Hematopoietic multipotent progenitor cell (in vitro differentiated cells): ENCODE data around the gene TEDC2. TPM values are rescaled to one million over a fixed set of nuclear protein-coding genes. Genes with fewer than 3 reads are reported as not detected.
"Not testable (repeated sequence)": the region's sequence is repeated elsewhere in the genome, so short reads cannot be mapped to it uniquely, and the experiment has no call there.

Source experiments
- DNase-seq, 3 donors: peaks; one replicate each; pipeline ENCODE4 v3.0.0-alpha.2; 2011 to 2015; ENCODE audit warnings: low read depth in 2 of 3, low spot score in 2 of 3
- total RNA-seq: library from RNA; depleted of rRNA; stranded (reverse); fragments of >200 nt; gene quantifications from one replicate; pipeline ENCODE4 v1.2.3, GENCODE V29; 2012

Gene TEDC2
- total RNA-seq, 1 donor = 6.2 TPM

GRCh38 chr16:2437032-2437790 lies 22.7 kb upstream of the TEDC2 start:
- no peak for DNase-seq

DNA sequence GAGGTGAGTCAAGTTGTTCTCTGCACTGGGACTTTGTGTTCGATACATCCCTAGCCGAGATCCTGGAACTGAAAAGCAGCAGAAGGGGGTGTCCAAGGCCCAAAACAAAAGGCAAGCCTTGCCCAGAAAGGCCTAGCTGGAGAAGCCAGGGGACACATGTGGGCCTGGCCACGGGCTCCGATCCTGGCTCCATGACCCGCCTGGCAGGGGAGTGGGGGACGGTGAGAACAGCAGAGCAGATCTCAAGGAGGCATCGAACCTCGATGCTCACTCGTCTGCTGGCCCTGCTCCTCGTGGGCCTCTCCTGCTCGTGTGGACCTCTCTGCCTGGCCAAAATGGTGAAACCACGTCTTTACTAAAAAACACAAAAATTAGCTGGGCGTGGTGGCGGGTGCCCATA lies 21.8 kb upstream of the TEDC2 start:
- DNase-seq = no peak

DNA sequence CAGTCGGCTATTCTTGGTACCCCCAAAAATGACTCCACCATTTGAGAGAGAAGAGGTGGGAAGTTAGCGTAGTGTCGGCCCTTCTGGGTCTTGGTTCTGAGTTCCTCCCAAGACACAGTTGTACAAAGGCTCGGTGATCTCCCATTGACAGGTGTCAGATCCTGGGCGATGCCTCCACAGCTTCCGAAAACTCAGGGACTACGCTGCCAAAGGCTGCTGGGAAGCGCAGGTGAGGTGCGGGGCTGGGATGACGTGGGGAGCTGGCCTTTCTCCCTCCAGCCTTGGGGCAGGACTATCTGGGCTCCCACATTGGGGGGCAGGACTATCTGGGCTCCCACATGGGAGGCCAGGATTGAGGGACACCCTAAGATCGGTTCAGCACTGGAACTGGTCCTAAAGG lies 20.3 kb upstream of the TEDC2 start:
- DNase-seq = no peak

GRCh38 chr16:2441143-2441804 lies 18.6 kb upstream of the TEDC2 start:
- DNase-seq = not testable (repeated sequence)

GRCh38 chr16:2443555-2443954 lies 16.4 kb upstream of the TEDC2 start:
- DNase-seq = no peak

DNA sequence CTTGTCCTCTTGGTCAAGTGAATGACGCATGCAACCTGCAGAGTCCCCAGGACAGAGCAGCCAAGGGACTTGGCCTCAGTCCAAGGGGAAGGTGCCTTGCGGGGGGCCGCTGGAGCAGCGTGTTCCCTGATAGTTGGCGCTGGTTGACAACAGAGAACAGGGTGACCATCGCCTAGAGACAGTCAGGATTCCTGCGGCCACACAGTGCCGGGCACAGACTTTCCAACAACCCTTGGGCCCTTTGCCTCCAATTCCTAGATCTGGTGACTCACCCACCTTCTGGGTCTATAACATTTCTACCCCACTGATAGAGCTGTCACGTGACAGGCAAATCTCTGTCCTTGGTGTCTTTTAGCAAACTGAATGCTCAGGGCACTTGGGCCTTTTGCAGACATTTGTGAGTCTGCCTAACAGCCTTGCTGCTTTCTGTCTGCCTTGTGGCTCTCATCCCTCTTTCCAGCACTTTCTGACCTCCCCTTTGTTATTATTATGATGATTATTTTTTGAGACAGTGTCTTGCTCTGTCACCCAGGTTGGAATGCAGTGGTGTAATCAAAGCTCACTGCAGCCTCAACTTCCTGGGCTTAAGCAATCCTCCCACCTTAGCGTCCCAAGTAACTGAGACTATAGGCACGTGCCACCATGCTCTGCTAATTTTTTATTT lies 11.9 kb upstream of the TEDC2 start:
- DNase-seq = no peak

DNA sequence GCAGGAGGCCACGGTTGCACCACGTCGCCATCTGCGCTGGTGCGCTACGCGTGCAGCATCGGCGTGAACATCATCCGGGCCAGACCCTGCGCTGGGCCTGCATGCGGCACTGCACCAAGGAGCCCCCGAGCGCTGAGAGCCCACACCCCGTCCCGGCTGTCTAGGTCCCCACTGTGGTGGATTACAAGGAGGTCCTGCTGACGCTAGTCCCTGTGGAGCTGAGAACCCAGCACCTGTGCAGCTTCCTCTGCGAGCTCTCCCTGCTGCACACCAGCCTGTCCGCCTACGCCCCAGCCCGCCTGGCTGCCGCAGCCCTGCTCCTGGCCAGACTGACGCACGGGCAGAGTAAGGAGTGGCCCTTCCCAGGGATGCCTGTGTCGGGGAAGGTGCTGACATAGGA lies 10.8 kb upstream of the TEDC2 start:
- DNase-seq = no peak

- no peak for DNase-seq
Observed at GRCh38 chr16:2450535-2450934, 9.4 kb upstream of the TEDC2 start.

- no peak for DNase-seq
Observed at GRCh38 chr16:2450975-2451381, 8.9 kb upstream of the TEDC2 start.

- DNase-seq = no peak
Observed at GRCh38 chr16:2451851-2452320, 8.0 kb upstream of the TEDC2 start.

DNA sequence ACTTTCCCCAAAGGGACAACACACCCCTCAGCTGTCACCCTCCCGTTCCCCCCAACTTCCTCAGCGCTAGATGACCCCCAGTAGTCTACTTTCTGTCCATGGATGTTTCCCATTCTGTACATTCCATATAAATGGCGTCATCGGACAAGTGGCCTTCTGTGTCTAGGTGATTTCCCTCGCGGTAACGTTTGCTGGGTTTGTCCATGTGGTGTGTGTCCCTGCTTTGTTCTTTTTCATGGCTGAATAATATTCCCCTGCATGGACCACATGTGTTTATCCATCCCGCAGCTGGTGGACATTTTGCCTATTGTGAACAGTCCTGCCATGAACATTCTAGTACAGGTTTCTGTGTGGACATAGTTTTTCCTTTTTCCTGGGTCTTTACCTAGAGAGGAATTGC lies 7.3 kb upstream of the TEDC2 start:
- no peak for DNase-seq

DNA sequence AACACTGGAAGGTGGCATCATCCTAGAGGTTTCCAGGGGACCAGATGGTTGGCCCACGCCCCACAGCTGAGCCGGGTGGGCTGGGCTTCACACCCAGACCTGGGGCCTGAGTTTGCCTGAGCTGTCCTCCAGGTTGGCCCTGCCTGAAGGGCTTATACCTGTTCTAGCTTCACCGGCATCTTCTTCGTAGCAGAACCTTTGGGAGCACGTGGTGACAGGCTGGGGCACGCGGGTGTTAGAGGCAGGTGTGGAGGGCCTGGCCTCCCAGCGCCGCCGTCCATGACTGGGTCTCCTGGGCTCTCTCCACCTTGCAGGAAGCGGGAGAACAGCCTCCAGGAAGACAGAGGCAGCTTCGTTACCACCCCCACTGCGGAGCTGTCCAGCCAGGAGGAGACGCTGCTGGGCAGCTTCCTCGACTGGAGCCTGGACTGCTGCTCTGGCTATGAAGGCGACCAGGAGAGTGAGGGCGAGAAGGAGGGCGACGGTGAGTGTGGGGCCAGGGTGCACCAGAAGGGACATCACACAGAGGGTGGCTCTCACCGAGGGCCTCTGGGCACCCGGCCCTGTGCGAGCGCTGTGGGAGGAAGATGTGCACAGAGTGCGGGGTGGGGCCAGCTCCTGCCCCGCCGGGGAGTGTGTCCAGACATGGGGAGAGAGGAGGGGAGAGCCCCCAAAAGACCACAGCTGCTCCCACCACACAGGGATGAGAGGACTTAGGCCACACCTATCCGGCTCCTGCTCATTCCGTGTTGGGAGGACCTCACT lies 4.6 kb upstream of the TEDC2 start:
- DNase-seq = no peak

GRCh38 chr16:2456551-2457153 lies 3.3 kb upstream of the TEDC2 start:
- no peak for DNase-seq

DNA sequence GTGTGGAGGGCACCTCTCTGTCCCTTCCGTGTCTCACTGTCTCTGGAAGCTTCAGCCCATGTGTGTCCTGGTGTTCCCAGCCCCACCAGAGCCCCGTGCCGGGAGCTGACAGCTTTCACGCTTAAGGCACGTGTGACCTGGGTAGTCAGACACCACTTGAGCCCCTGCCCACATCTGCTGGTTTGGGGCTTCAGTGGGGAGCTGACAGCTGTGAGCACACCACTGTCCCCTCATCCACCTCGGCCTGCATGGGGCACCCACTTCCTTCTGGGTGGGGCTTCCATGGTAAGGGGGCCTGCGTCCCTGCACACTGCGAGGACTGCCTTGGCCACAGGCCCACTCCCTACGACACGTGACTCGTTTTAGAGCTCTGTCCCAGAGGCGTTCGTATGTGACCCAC lies 2.6 kb upstream of the TEDC2 start:
- DNase-seq = no peak

DNA sequence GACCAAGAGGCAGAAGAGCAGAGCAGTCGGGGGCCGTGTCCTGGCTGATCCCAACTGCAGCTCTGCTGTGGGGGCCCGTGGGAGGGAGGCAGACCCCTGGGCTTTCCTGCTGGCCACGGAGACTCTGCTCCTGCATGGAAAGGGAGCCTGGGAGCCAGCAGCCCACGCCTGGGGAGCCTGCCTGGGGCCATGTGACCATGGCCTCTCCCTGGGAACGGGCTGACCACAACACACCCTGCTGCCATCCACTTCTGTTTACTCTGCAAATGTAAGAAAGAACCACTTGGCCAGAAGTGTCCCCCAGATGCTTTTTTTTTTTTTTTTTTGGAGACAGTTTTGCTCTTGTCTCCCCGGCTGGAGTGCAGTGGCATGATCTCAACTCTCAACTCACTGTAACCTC lies 2.0 kb upstream of the TEDC2 start:
- no peak for DNase-seq

DNA sequence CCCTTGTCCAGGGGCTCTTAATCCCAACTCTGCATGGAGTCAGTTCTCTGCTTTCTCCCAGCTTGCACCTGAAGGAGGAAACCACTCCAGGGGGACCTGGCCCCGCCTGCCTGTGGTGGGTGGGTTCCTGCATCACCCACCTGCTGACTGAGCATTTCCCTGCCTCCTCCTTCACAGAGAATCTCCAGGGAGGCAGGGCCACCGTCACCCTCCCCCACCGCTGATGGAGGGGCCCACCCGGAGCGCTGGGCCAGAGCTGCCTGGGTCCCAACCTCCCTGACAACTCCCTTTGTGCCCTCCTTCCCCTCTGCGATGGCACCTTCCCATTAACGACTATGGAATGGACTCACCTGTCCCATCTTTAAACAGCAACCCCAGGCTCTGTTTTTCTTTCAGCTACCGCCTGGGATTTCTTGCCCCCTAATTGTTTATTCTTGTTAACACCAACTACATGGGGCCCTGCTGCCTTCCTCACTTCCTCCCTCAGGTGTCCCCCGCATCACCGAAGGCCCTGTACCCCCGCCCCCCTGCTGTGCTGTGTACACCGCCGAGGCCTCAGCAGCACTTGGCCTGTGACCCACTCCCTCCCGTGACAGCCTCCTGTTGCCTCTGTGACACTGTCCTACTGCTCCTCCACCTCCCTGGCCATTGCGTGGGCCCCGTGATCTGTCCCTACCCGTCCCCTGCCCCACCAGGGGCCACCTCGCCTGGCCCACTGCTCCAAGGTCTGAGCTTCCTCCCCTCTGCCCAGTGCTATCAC lies 842 bp upstream of the TEDC2 start:
- DNase-seq = no peak

DNA sequence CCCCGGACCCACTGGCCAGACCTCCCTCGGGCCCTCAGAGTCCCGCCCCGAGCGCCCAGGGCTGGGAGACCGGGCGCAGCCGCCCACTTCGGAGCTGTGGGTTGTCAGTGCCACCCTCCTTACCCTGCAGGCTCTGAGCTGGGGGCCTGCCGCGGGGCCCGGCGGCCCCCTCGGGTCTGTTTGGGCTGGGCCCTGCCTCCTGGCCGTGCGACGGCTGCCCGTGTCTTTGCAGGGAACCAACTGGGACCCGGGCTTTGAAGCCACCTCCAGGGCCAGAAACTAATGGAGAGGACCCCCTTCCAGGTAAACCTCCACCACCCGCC lies 443 bp downstream of the TEDC2 start:
- DNase-seq = no peak

DNA sequence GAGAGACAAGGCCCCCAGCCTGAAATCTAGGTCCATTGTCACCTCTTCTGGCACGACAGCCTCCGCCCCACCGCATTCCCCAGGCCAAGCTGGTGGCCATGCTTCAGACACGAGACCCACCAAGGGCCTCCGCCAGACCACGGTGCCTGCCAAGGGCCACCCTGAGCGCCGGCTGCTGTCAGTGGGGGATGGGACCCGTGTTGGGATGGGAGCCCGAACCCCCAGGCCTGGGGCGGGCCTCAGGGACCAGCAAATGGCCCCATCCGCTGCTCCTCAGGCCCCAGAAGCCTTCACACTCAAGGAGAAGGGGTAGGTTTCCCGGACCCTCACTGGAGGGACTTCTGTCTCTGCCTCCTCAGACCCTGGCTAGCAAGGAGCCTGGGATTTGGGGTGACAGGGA lies 1.0 kb downstream of the TEDC2 start:
- DNase-seq = no peak

DNA sequence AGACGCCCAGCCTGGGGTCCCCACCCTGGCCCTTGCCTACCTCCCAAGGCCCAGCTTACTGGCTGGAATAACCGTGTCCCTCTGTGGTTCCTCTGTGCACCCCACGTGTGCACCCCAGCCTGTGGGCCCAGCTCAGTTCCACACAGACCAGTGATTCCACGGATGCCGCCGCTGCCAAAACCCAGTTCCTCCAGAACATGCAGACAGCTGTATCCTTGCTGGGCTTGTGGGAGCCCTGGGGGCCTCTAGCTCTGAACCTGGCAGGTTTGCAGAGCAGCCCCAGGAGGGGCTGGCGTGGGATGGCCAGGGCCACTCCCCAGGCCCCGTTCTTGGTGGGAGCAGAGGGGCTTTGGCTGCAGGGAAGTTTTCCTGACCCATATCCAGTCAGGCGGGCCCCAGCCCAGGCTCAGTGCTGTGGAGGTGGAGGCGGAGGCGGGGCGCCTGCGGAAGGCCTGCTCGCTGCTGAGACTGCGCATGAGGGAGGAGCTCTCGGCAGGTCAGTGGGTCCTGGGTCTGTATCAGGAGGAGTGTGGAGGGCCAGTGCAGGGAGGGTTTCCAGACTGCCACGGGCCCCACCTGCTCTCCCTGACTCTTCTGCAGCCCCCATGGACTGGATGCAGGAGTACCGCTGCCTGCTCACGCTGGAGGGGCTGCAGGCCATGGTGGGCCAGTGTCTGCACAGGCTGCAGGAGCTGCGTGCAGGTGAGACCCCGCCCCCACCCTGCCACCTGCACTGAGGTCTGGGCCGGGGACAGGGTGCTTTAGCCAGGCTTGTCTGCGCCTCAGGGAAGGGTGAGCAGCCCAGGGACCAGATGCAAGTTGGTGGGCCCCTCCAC lies 2.3 kb downstream of the TEDC2 start:
- no peak for DNase-seq
